Pons (tissue), 1 donor: ENCODE data around the gene NUDT16L1.
A peak's percentile ranks its signal among the peaks of the same experiment; 100 is the strongest.

Experiments
- DNase-seq: peaks from one replicate; pipeline ENCODE4 v3.0.0-alpha.2; 2016; ENCODE audit warnings: low spot score

NUDT16L1 gene

DNA sequence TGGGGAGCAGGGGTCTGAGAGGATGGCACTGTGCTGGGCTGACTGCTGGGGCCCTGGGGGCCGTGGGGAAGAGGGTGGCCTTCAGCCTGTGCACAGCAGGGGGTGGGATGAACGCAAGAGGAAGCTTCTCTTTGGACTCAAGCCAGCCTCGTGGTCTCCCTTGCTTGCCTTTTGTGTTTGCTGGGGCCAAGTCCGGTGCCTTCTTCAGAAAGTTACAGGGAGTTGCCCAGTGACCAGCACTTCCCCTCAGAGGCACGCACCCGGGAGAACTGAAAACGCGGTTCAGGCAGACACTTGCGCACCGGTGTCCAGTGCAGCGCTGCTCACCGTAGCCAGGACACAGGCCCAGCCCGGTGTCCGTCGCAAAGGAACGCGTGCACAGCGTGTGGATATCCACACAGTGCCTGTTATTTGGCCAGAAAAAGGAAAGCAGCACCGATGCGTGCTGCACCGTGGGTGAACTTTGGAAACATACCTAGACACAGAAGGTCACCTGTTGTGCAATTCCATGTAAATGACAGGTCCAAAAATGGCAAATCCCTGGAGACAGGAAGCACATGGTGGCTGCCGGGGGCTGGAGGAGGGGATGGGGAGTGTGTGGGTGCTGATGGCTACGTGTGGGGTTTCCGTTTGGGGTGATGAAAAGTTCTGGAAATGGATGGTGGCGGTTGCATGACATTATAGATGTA is 29.4 kb upstream of the NUDT16L1 start:
- DNase-seq = peak; percentile 83

DNA sequence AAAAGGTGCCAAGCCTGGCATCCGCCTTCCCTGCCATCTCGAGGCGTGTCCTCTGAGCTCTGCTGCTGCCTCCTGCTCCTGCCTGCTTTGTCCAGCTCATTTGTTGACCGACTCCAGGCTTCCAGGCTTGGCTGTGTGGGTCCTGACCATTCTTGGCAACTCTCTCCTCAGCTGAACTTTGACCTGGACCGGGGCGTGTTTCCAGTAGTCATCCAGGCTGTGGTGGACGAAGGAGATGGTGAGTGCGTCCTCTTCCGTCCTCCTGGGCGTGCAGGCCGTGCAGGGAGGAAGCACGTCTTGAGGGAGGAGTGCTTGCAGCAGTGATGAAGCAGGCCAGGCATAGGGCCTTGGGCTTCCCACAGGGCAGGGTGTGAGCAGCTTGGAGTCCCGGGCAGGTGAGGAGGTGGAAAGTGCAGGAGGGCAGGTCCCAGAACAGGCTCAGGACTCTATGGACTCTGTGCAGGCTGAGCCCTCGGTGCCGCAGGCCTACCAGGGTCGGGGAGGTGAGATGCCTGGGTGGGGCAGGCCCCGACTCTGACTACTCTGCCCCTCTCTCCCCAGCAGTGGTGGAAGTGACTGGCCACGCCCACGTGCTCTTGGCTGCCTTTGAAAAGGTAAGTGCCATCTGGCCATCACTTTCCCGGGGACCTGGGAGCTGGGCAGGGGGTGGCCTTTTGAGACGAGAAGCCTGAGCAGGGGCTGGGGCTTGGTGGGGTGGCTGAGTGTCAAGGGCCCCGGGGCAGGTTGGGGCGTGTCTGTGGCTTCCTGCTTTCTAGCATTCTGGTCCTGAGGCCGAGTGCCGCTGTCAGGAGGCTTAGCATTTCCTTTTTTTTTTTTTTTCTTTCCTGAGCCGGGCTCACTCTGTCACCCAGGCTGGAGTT is 28.6 kb upstream of the NUDT16L1 start:
- DNase-seq = no peak

DNA sequence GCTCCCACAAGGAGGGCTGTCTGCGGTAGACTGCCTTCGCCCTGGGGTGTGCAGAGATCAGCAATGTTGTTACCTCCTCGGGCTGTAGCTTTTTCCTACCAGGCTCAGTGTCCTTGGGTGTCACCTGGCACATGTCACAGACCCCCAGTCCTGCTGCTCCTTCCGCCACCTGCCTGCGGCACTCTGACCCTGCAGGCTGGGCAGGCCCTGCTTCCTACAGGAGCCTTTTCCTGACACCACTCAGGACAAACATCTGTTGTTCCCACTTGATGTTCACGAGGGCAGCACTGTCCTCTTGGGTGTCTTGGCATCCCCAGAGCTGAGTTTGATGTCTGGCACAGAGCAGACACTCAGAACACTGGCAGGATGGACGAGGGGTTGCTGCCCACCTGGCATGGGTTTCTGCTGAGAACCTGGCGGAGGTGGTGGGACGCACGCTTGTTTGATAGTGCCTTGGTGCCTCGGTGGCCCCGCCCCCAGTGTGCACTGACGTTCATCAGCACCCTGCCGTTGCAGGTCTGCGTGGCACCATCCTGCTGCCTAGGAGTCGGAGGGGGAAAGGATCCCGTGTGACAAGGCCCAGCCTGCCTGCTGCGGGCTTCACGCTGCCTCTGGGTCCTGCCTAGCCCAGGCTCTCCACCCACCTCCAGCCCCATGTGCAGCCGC is 26.7 kb upstream of the NUDT16L1 start:
- DNase-seq = no peak

DNA sequence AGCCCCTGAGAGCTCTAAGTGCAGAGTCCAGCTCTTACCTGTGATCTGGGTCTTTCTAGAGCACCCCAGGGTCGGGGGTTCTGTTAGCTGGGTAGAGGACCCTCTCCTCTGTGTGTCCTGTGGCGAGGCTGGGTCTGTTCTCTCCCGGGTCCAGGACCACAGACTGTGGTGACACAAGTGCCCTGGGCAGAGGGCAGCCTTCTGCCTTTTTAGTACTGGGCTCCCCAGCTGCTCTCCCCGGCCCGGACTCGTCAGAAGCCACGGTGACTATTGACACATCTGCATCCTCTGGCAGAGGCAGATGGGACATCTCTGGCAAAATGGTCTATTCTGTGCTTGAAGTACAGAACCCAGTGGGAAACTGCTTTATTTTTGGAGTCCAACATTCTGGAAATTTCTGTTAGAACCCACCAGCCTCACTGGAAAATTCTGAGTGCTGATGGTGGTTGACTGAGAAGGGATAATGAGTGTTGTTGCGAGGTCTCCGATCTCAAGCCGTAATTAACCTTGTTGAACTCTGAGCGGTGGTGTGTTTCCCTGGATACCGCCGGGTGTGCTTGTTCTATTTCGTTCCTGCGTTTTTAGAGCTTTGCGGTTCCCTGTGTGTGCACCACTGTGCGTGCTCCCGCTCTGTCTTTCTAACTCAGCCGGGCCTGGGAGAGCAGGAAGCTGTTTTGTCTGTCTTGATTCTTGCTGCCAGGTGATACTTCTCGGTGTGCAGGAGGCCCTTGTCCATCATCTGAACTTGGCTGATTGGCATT is 26.0 kb upstream of the NUDT16L1 start:
- DNase-seq = no peak

- no peak for DNase-seq
Measured at GRCh38 chr16:4668313-4668960, 24.9 kb upstream of the NUDT16L1 start.

DNA sequence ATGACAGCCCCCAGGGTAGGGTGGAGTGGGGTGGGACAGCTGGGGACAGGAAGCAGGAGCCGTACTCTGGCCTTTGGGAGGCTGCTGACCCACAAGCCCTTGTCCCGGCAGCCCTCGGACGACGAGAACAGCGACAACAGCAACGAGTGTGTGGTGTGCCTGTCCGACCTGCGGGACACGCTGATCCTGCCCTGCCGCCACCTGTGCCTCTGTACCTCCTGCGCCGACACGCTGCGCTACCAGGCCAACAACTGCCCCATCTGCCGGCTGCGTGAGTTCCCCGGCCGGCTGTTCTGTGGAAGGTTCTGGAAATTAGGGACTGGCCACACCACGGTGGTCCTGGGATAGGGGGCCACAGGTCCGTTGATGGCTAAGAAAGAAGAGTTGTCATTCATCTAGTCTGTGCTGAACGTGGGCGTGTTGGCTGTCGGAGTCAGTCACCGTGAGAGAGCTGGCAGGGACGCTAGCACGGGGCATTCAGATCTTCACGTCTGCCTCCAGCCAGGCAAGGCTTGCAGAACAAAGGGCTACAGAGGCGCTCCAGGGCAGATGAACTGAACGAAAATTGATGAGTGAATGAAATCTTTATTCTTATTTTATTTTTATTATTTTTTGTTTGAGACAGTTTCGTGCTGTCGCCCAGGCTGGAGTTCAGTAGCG is 19.8 kb upstream of the NUDT16L1 start:
- peak; percentile 77 for DNase-seq

DNA sequence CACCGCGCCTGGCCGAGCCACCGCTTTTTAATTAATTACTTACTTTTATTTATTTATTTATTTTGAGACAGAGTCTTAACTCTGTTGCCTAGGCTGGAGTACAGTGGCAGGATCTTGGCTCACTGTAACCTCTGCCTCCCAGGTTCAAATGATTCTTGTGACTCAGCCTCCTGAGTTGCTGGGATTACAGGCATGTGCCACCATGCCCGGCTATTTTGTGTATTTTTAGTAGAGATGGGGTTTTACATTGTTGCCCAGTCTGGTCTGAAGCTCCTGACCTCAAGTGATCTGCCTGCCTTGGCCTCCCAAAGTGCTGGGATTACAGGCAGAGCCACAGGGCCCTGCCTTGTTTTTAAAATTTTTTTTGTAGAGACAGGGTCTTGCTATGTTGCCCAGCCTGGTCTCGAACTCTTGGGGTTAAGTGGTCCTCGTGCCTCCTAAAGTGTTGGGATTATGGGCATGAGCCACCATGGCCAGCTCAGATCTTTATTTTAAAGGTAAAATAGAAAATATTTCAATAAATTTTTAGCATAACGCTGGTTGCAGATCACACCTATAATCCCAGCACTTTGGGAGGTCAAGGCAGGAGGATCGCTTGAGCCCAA is 18.3 kb upstream of the NUDT16L1 start:
- no peak for DNase-seq

- DNase-seq = no peak
Measured at GRCh38 chr16:4675864-4676786, 17.2 kb upstream of the NUDT16L1 start.

DNA sequence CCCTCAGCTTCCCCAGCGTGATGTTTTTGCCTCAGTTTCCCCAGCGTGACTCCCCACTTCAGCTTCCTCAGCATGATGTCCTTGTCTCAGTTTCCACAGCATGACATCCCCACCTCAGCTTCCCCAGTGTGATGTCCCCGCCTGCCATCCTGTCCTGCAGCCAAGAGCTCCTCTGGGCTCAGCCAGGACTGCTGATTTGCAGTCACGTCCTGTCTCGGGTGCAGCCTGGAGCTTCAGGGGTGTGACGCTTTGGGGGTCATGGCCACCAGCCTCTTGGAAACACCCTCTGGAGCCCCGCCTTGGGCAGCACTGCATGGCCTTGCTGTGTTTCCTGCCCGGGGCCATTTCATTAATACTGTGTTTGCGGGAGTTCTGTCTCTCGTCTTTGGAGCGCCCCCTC is 16.5 kb upstream of the NUDT16L1 start:
- no peak for DNase-seq

- DNase-seq = peak; percentile 41
Measured at GRCh38 chr16:4677390-4677789, 16.0 kb upstream of the NUDT16L1 start.

DNA sequence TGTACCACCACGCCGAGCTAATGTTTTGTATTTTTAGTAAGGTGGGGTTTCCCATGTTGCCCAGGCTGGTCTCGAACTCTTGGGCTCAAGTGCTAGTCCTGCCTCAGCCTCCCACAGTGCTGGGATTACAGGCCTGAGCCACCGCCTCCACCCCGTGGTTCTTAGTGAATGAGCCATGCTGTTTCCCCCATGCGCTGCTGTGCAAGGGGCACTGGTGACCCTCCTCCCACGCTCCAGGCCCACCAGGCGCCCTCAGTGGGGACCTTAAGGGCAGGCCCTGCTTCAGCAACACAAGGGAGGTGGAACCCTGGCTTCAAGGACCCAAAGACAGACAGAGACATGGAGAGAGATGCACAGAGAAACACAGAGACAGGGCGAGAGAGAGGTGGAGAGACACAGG is 15.4 kb upstream of the NUDT16L1 start:
- no peak for DNase-seq

- no peak for DNase-seq
Measured at GRCh38 chr16:4678596-4678995, 14.8 kb upstream of the NUDT16L1 start.

- no peak for DNase-seq
Measured at GRCh38 chr16:4679156-4679849, 14.1 kb upstream of the NUDT16L1 start.

DNA sequence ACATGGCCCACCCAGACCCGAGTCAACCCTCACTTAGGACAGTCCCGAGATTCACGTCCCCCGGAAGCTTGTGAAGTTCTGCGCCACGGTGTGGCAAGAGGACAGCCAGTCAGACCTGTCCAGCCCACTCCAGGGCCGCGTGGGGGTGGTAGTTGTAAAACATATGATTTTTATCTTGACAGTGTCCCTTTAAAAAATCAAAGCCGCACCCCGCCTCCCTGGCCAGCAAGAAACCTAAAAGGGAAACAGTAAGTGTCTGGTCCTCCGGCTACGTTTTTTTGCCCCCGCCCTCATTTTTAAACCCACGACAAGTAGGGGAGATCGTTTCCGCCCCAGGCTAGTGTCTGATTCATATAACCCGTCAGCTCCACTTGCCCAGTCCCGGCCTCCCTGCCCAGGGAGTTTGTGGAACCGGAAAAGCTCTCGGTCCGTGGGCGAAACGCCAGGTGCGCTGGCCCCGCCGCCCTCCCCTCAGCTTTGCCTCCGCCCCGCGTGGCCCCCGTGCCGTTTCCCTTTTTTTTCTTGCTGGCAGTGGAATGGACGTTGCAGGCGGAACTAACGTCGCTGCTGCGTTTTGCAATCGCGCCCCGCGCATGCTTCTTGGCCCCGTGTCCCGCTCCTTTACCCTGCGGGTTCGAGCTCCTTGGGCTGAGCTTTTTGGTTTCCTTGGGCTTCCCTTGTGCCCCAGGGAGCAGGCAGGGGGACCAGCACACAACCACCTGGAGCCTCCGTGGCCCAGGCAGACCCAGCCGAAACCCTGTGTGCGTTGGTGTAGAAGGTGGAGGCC is 13.3 kb upstream of the NUDT16L1 start:
- DNase-seq = no peak

- DNase-seq = no peak
Measured at GRCh38 chr16:4680673-4681470, 12.5 kb upstream of the NUDT16L1 start.

DNA sequence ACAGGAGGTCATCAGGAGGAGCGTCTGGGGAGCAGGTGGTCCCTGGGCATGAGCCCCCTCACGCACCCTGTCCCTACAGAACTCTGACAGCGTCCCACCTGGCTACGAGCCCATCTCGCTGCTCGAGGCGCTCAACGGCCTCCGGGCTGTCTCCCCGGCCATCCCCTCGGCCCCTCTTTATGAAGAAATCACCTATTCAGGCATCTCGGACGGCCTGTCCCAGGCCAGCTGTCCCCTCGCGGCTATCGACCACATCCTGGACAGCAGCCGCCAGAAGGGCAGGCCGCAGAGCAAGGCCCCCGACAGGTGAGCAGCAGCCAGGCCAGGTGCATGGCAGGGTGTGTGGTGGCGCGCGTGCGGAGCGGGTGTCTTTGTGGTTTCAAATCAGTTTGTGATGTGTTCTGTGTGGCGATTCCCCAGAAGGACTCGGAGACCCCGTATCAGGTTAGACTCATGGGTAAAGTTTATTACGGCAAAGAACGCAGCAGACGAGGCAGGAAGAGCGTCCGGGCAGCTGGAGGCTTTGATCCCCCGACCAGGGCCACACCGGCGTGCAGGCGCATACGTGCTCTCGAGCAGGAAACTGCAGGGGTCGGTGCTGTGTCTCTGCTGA is 11.8 kb upstream of the NUDT16L1 start:
- DNase-seq = no peak

DNA sequence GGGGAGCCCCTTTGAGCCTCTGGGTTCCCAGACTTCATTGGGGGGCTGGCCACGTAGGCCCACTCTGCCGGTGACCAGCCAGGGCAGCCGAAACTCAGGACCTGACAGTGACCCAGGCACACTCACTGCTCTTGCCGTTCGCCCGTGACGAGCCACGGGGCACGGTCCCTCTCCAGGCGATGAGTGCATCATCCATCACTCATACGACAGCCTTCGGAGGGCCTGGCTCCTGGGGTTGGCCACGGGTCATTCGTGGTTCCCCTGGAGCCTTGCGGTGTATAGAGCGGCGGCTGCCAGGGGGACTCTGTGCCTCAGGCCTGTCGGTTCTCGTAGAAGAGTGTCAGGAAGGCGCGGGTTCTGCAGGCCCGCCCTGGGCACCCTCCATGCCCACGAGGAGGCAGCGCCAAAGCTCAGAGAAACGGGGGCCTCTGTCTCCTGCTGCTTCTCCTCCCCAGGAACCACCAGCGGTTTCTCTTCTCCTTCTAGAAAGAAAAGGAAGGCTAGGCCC is 11.2 kb upstream of the NUDT16L1 start:
- DNase-seq = no peak
